NB4 (cell line): ENCODE results near the gene SLC41A2.
"Not testable (repeated sequence)": the region's sequence is repeated elsewhere in the genome, so short reads cannot be mapped to it uniquely, and the experiment has no call there.

Experiments used
- DNase-seq: peaks from one replicate; pipeline ENCODE4 v3.0.0; 2010; ENCODE audit warnings: low read depth
- H3K4me3 ChIP-seq: one replicate; pipeline ENCODE4 v1.5.1; 2011; ENCODE audit warnings: mild to moderate bottlenecking, low read depth, low read length, moderate library complexity
- MYC ChIP-seq: IDR thresholded peaks from 2 replicates; pipeline ENCODE4 v1.6.1; 2011; ENCODE audit warnings: low read depth, low read length
- POLR2A ChIP-seq: IDR thresholded peaks from 2 replicates; pipeline ENCODE4 v1.6.1; 2011; ENCODE audit warnings: mild to moderate bottlenecking; ENCODE audit not compliant: insufficient read length; ENCODE audit errors: extremely low read depth
- TF ChIP-seq, protein P1 (sequence below): IDR thresholded peaks from 2 replicates; pipeline ENCODE4 v1.6.1; 2011; ENCODE audit warnings: low read depth, low read length
- TF ChIP-seq, protein P2 (sequence below): IDR thresholded peaks from one replicate; pipeline ENCODE4 v1.5.1; 2012; ENCODE audit warnings: low read depth, low read length

The SLC41A2 gene

DNA sequence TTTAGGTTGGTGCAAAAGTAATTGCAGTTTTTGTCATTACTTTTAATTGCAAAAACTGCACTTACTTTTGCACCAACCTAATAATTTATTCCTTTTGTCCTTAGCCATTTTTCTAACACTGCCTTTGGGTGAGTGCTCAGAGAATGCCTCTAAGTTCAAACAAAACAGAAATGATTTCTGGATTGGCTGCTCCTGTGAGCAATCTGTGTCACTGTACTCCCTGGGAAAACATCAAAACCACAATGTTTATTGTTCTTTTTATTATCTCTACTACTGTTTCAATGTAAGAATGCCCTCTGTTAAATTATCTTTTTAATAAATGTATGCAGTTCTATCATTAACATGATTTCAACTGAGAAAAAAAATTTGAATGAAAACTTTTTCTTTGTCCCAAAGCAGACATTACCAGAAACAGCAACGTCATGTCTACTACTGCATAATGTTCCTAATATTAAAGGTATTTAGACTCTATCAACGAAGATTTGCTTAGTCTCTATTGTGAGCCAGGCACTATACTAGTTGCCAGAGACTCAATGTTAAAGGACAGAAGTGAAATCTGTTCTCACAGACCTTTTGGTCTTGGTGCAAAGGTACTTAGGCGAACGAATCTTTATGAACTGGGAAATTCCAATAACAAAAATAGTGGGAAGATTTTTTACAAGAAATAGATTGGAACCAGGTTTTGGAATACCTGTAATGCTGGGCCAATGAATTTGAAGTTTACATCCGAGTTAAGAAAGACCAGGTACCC, 6.2 kb downstream of the SLC41A2 start:
- DNase-seq, result no peak
- no peak overlapping the region for H3K4me3 ChIP-seq
- TF ChIP-seq, protein P1, sequence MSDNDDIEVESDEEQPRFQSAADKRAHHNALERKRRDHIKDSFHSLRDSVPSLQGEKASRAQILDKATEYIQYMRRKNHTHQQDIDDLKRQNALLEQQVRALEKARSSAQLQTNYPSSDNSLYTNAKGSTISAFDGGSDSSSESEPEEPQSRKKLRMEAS, result no peak
- TF ChIP-seq MYC, result no peak
- no peak for TF ChIP-seq POLR2A
- TF ChIP-seq, protein P2, sequence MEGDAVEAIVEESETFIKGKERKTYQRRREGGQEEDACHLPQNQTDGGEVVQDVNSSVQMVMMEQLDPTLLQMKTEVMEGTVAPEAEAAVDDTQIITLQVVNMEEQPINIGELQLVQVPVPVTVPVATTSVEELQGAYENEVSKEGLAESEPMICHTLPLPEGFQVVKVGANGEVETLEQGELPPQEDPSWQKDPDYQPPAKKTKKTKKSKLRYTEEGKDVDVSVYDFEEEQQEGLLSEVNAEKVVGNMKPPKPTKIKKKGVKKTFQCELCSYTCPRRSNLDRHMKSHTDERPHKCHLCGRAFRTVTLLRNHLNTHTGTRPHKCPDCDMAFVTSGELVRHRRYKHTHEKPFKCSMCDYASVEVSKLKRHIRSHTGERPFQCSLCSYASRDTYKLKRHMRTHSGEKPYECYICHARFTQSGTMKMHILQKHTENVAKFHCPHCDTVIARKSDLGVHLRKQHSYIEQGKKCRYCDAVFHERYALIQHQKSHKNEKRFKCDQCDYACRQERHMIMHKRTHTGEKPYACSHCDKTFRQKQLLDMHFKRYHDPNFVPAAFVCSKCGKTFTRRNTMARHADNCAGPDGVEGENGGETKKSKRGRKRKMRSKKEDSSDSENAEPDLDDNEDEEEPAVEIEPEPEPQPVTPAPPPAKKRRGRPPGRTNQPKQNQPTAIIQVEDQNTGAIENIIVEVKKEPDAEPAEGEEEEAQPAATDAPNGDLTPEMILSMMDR, result no peak

DNA sequence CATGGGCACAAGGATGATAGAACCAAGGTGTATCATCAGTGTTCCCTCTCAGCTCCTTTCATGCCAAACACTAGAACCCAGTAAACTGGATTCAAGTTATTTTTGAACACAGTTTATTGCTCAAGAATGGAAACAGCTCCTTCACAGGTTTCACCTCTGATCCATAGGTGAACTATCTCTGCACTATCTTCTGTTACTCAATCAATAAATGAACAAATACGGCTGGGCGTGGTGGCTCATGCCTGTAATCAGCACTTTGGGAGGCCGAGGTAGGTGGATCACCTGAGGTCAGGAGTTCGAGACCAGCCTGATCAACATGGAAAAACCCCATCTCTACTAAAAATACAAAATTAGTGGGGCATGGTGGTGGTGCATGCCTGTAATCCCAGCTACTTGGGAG, 9.4 kb downstream of the SLC41A2 start:
- not testable (repeated sequence) for H3K4me3 ChIP-seq, DNase-seq

DNA sequence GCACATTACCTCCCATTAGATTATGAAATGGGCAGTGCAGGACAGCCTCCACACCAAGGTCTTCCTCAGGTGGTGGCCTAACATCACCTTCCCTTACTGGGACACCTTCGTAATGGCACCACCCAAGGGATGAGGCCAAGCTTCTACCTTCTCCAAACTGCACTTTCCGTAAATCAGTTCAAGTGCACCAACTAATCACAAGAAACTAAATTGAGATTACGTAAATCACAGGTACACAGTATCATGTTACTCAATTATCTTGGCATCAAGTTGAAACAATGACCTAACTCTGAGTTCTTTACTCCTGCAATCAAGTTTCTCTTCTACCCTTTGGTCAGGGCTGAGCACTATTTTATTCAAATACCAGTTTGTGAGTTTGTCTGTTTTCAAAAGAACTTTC, 13.8 kb downstream of the SLC41A2 start:
- no peak overlapping the region for H3K4me3 ChIP-seq
- no peak for TF ChIP-seq MYC
- TF ChIP-seq, protein P2, result no peak
- TF ChIP-seq POLR2A, result no peak
- TF ChIP-seq, protein P1, result no peak
- no peak for DNase-seq

DNA sequence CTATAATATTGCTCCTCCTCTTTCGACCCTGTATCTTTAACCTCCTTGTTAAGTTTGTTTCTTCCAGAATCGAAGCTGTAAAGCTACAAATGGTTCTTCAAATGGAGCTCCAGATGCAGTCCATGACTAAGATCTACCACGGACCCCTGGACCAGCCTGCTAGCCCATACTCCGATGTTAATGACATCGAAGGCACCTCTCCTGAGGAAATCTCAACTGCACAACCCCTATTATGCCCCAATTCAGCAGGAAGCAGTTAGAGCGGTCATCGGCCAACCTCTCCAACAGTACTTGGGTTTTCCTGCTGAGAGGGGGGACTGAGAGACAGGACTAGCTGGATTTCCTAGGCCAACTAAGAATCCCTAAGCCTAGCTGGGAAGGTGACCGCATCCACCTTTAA, 14.7 kb downstream of the SLC41A2 start:
- DNase-seq, H3K4me3 ChIP-seq: not testable (repeated sequence)

DNA sequence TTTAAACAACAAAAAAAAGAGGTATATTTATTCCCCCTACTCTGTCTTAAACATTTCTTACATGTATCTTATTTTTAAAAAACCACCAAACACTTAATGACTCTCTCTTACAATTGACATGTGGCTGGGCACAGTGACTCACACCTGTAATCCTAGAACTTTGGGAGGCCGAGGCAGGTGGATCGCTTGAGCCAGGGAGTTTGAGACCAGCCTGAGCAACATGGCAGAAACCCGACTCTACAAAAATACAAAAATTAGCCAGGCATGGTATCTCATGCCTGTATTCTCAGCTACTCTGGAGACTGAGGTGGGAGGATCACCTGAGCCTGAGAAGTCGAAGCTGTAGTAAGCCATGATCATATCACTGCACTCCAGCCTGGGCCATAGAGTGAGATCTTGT, 16.0 kb downstream of the SLC41A2 start:
- no peak overlapping the region for H3K4me3 ChIP-seq
- TF ChIP-seq POLR2A (no peak), MYC (no peak)
- TF ChIP-seq, protein P1, result no peak
- TF ChIP-seq, protein P2, result no peak
- no peak for DNase-seq

DNA sequence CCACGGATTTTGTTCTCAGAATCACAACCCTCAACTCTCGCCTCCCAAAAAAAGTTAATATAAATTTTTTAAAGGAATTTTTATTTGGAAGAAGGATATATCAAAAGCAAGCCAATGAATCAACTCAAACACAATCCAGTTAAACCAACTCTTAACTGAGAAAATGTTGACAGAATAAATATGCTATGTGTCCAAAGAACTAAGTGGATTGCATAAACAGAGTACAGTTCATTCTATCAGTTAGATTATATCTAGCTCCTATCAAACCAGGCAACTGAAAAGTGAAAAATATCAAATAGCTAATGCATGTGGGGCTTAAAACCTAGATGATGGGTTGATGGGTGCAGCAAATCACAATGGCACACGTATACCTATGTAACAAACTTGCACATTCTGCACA, 16.6 kb downstream of the SLC41A2 start:
- DNase-seq, result no peak
- TF ChIP-seq, protein P1, result no peak
- TF ChIP-seq, protein P2, result no peak
- no peak for TF ChIP-seq MYC
- no peak for TF ChIP-seq POLR2A
- H3K4me3 ChIP-seq, result no peak overlapping the region

DNA sequence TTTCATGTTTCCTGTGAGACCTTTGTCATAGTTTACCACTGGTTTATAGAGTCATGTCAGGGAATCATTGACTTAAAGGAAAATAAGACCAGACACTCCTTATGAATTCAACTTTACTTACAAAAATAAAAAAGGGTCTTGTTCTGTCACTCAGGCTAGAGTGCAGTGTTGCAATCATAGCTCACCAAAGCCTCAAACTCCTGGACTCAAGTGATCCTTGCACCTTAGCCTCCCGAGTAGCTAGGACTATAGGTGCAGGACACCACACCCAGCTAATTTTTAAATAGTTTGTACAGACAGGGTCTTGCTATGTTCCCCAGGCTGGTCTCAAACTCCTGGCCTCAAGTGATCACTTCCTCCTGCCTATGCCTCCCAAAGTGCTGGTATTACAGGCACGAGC, 19.0 kb downstream of the SLC41A2 start:
- TF ChIP-seq, protein P2, result no peak
- TF ChIP-seq MYC (no peak), POLR2A (no peak)
- TF ChIP-seq, protein P1, result no peak
- no peak overlapping the region for H3K4me3 ChIP-seq
- no peak for DNase-seq
